Measurements from ENCODE around the gene SULF2. TPM values are rescaled to one million over a fixed set of nuclear protein-coding genes. Genes with fewer than 3 reads are reported as not detected.

The SULF2 gene
- total and polyA plus RNA-seq, 4 donors, result 8.1 to 25.4 (median 12.0) TPM

DNA sequence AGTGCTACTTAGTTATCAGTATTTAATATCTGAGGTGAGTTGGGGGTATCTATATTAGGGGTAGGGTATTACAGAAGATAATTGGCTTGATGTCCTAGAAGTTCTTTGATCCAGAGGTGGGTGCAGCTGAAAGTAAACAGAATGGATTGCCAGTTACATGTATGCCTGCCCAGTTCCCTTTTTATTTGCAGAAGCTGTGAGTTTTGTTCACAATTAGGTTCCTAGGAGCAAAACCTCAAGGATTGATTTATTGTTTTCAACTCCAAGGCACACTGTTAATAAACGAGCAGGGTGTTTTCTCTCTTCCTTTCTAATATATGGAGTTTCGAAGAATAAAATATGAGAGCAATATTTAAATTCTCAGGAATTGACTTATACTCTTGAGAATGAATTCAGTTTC is 129.0 kb downstream of the SULF2 start (continued):
- TF ChIP-seq NR2F2 (IDR thresholded peaks at IDR 0.05) (no peak), RAD21 (IDR thresholded peaks at IDR 0.05) (no peak), SP1 (IDR thresholded peaks at IDR 0.05) (no peak)
- TF ChIP-seq, protein P1, sequence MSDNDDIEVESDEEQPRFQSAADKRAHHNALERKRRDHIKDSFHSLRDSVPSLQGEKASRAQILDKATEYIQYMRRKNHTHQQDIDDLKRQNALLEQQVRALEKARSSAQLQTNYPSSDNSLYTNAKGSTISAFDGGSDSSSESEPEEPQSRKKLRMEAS (IDR thresholded peaks at IDR 0.05), result no peak
- TF ChIP-seq, protein P2, sequence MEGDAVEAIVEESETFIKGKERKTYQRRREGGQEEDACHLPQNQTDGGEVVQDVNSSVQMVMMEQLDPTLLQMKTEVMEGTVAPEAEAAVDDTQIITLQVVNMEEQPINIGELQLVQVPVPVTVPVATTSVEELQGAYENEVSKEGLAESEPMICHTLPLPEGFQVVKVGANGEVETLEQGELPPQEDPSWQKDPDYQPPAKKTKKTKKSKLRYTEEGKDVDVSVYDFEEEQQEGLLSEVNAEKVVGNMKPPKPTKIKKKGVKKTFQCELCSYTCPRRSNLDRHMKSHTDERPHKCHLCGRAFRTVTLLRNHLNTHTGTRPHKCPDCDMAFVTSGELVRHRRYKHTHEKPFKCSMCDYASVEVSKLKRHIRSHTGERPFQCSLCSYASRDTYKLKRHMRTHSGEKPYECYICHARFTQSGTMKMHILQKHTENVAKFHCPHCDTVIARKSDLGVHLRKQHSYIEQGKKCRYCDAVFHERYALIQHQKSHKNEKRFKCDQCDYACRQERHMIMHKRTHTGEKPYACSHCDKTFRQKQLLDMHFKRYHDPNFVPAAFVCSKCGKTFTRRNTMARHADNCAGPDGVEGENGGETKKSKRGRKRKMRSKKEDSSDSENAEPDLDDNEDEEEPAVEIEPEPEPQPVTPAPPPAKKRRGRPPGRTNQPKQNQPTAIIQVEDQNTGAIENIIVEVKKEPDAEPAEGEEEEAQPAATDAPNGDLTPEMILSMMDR (IDR thresholded peaks at IDR 0.05; ENCODE audit: low read depth, low read length, missing input control), result no peak

DNA sequence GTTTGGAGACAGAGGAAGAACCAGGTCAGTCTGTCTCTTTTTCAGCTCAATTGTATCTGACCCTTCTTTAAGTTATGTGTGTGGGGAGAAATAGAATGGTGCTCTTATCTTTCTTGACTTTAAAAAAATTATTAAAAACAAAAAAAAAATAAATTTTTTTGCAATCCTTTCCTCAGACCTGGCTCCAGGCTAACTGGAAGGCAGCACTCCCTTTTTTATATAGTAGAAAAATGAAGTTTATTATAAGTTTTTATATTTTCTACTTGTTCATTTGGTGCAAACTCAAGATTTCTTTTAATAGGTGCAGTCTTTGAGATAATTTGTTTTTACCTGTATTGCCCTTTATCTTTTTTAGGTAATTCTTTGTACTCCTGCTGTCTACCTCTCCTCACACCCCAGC is 129.6 kb downstream of the SULF2 start:
- Histone ChIP-seq H3K9ac (ENCODE audit: low read depth in 1 of 2, low read length in 2 of 2) (no peak overlapping the region), H3K36me3 (ENCODE audit: control insufficient read depth in 4 of 4, insufficient read depth in 3 of 4, low read depth in 1 of 4, low read length in 3 of 4) (peaks cover 3 to 48% (median 33%) of the 10 kb centered on the region in 4 donors), H3K4me3 (ENCODE audit: low read depth in 1 of 3, low read length in 3 of 3) (no peak overlapping the region), H3K4me1 (ENCODE audit: control insufficient read depth in 4 of 4, insufficient read depth in 4 of 4, low read length in 3 of 4) (no peaks in the 10 kb centered on the region), H3K9me3 (ENCODE audit: control insufficient read depth in 4 of 4, low read length in 3 of 4) (no peaks in the 10 kb centered on the region), H3K27me3 (ENCODE audit: control insufficient read depth in 4 of 4, insufficient read depth in 4 of 4, low read length in 3 of 4) (no peaks in the 10 kb centered on the region), H3K27ac (ENCODE audit: low read depth in 1 of 2, low read length in 2 of 2) (no peak overlapping the region)
- TF ChIP-seq NR2F2 (IDR thresholded peaks at IDR 0.05) (no peak), YY1 (IDR thresholded peaks at IDR 0.05) (no peak)
- TF ChIP-seq, protein P3, sequence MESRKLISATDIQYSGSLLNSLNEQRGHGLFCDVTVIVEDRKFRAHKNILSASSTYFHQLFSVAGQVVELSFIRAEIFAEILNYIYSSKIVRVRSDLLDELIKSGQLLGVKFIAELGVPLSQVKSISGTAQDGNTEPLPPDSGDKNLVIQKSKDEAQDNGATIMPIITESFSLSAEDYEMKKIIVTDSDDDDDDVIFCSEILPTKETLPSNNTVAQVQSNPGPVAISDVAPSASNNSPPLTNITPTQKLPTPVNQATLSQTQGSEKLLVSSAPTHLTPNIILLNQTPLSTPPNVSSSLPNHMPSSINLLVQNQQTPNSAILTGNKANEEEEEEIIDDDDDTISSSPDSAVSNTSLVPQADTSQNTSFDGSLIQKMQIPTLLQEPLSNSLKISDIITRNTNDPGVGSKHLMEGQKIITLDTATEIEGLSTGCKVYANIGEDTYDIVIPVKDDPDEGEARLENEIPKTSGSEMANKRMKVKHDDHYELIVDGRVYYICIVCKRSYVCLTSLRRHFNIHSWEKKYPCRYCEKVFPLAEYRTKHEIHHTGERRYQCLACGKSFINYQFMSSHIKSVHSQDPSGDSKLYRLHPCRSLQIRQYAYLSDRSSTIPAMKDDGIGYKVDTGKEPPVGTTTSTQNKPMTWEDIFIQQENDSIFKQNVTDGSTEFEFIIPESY (IDR thresholded peaks at IDR 0.05), result no peak
- DNase-seq (ENCODE audit: low spot score), result no peak

DNA sequence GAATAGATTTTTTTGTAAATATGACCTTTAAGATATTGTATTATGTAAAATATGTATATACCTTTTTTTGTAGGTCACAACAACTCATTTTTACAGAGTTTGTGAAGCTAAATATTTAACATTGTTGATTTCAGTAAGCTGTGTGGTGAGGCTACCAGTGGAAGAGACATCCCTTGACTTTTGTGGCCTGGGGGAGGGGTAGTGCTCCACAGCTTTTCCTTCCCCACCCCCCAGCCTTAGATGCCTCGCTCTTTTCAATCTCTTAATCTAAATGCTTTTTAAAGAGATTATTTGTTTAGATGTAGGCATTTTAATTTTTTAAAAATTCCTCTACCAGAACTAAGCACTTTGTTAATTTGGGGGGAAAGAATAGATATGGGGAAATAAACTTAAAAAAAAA is 130.9 kb downstream of the SULF2 start:
- WGBS, result 95% methylated on average over 1 of the region's 1 CpG
- Histone ChIP-seq H3K4me3 (ENCODE audit: low read depth in 1 of 3, low read length in 3 of 3) (no peak overlapping the region), H3K27ac (ENCODE audit: low read depth in 1 of 2, low read length in 2 of 2) (no peak overlapping the region), H3K9ac (ENCODE audit: low read depth in 1 of 2, low read length in 2 of 2) (no peak overlapping the region), H3K9me3 (ENCODE audit: control insufficient read depth in 4 of 4, low read length in 3 of 4) (no peaks in the 10 kb centered on the region), H3K4me1 (ENCODE audit: control insufficient read depth in 4 of 4, insufficient read depth in 4 of 4, low read length in 3 of 4) (no peaks in the 10 kb centered on the region), H3K27me3 (ENCODE audit: control insufficient read depth in 4 of 4, insufficient read depth in 4 of 4, low read length in 3 of 4) (no peaks in the 10 kb centered on the region), H3K36me3 (ENCODE audit: control insufficient read depth in 4 of 4, insufficient read depth in 3 of 4, low read depth in 1 of 4, low read length in 3 of 4) (peaks cover 3 to 49% (median 35%) of the 10 kb centered on the region in 4 donors)
- no peak for DNase-seq (ENCODE audit: low spot score)
- no peak for TF ChIP-seq EGR1 (IDR thresholded peaks at IDR 0.05; ENCODE audit: low read depth in 2 of 2)
- TF ChIP-seq, protein P1 (IDR thresholded peaks at IDR 0.05), result no peak
- no peak for TF ChIP-seq HNF4A (conservative IDR thresholded peaks at IDR 0.05)
- TF ChIP-seq NR2F2 (IDR thresholded peaks at IDR 0.05), result no peak
- TF ChIP-seq HNF4G (IDR thresholded peaks at IDR 0.05), result no peak
- TF ChIP-seq YY1 (IDR thresholded peaks at IDR 0.05), result no peak
- no peak for TF ChIP-seq RAD21 (IDR thresholded peaks at IDR 0.05)
- TF ChIP-seq, protein P4, sequence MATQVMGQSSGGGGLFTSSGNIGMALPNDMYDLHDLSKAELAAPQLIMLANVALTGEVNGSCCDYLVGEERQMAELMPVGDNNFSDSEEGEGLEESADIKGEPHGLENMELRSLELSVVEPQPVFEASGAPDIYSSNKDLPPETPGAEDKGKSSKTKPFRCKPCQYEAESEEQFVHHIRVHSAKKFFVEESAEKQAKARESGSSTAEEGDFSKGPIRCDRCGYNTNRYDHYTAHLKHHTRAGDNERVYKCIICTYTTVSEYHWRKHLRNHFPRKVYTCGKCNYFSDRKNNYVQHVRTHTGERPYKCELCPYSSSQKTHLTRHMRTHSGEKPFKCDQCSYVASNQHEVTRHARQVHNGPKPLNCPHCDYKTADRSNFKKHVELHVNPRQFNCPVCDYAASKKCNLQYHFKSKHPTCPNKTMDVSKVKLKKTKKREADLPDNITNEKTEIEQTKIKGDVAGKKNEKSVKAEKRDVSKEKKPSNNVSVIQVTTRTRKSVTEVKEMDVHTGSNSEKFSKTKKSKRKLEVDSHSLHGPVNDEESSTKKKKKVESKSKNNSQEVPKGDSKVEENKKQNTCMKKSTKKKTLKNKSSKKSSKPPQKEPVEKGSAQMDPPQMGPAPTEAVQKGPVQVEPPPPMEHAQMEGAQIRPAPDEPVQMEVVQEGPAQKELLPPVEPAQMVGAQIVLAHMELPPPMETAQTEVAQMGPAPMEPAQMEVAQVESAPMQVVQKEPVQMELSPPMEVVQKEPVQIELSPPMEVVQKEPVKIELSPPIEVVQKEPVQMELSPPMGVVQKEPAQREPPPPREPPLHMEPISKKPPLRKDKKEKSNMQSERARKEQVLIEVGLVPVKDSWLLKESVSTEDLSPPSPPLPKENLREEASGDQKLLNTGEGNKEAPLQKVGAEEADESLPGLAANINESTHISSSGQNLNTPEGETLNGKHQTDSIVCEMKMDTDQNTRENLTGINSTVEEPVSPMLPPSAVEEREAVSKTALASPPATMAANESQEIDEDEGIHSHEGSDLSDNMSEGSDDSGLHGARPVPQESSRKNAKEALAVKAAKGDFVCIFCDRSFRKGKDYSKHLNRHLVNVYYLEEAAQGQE (IDR thresholded peaks at IDR 0.05), result no peak
- TF ChIP-seq, protein P2 (IDR thresholded peaks at IDR 0.05; ENCODE audit: low read depth, low read length, missing input control), result no peak
- TF ChIP-seq, protein P5, sequence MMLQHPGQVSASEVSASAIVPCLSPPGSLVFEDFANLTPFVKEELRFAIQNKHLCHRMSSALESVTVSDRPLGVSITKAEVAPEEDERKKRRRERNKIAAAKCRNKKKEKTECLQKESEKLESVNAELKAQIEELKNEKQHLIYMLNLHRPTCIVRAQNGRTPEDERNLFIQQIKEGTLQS (IDR thresholded peaks at IDR 0.05), result no peak
- TF ChIP-seq FOXA1 (IDR thresholded peaks at IDR 0.05), result no peak
- no peak for TF ChIP-seq TAF1 (conservative IDR thresholded peaks at IDR 0.05)
